ENCODE results near the gene GSG1L.

Gene GSG1L

GRCh38 chr16:27852116-27852515 is 211.4 kb downstream of the GSG1L start:
- DNase-seq (ENCODE audit: low read depth), result no peak

GRCh38 chr16:27851586-27851985 is 211.9 kb downstream of the GSG1L start:
- DNase-seq (ENCODE audit: low read depth), result no peak

GRCh38 chr16:27849621-27850020 is 213.9 kb downstream of the GSG1L start:
- no peak for DNase-seq (ENCODE audit: low read depth)

- no peak for DNase-seq (ENCODE audit: low read depth)
Observed at GRCh38 chr16:27847030-27847550, 216.4 kb downstream of the GSG1L start.

GRCh38 chr16:27844826-27845225 is 218.7 kb downstream of the GSG1L start:
- no peak for DNase-seq (ENCODE audit: low read depth)

GRCh38 chr16:27843800-27844199 is 219.7 kb downstream of the GSG1L start:
- DNase-seq (ENCODE audit: low read depth), result no peak

GRCh38 chr16:27841911-27842310 is 221.6 kb downstream of the GSG1L start:
- DNase-seq (ENCODE audit: low read depth), result no peak

- no peak for DNase-seq (ENCODE audit: low read depth)
Observed at GRCh38 chr16:27841061-27841801, 222.3 kb downstream of the GSG1L start.

- DNase-seq (ENCODE audit: low read depth), result no peak
Observed at GRCh38 chr16:27840311-27841060, 223.0 kb downstream of the GSG1L start.

GRCh38 chr16:27839419-27839818 is 224.1 kb downstream of the GSG1L start:
- DNase-seq (ENCODE audit: low read depth), result no peak

- DNase-seq (ENCODE audit: low read depth), result no peak
Observed at GRCh38 chr16:27838536-27839175, 224.9 kb downstream of the GSG1L start.

GRCh38 chr16:27829975-27830374 is 233.5 kb downstream of the GSG1L start:
- DNase-seq (ENCODE audit: low read depth), result no peak

GRCh38 chr16:27828671-27829070 is 234.8 kb downstream of the GSG1L start:
- no peak for DNase-seq (ENCODE audit: low read depth)

GRCh38 chr16:27827765-27828164 is 235.7 kb downstream of the GSG1L start:
- DNase-seq (ENCODE audit: low read depth), result no peak

GRCh38 chr16:27826893-27827289 is 236.6 kb downstream of the GSG1L start:
- no peak for DNase-seq (ENCODE audit: low read depth)

- DNase-seq (ENCODE audit: low read depth), result no peak
Observed at GRCh38 chr16:27826081-27826892, 237.2 kb downstream of the GSG1L start.

GRCh38 chr16:27824786-27825185 is 238.7 kb downstream of the GSG1L start:
- no peak for DNase-seq (ENCODE audit: low read depth)

GRCh38 chr16:27824006-27824405 is 239.5 kb downstream of the GSG1L start:
- no peak for DNase-seq (ENCODE audit: low read depth)

GRCh38 chr16:27823421-27823820 is 240.1 kb downstream of the GSG1L start:
- DNase-seq (ENCODE audit: low read depth), result no peak

GRCh38 chr16:27822996-27823395 is 240.5 kb downstream of the GSG1L start:
- no peak for DNase-seq (ENCODE audit: low read depth)

- no peak for DNase-seq (ENCODE audit: low read depth)
Observed at GRCh38 chr16:27822529-27822928, 241.0 kb downstream of the GSG1L start.

Data from stimulated activated CD8-positive, alpha-beta memory T cell treated with anti-CD3 and anti-CD28 coated beads, Interleukin-7, amount 100 ng/mL, for 24 hours (primary cell).